Liver (tissue), 9 donors: ENCODE data around the gene RFX7. TPM values are rescaled to one million over a fixed set of nuclear protein-coding genes. Genes with fewer than 3 reads are reported as not detected.

Source experiments
- DNase-seq: peaks from one replicate; pipeline ENCODE4 v3.0.0-alpha.2; 2017; ENCODE audit warnings: low spot score
- H3K27ac ChIP-seq, 2 donors: one replicate each; pipeline ENCODE4 v1.7.0; 2013; ENCODE audit warnings: inconsistent platforms in 2 of 2, low read length in 2 of 2, control low read depth in 1 of 2, low read depth in 1 of 2, mild to moderate bottlenecking in 1 of 2
- H3K27me3 ChIP-seq, 4 donors: one replicate each; pipeline versions ENCODE4 v1.6.1 to v1.7.0; 2013; ENCODE audit warnings: low read length in 3 of 4, inconsistent platforms in 1 of 4, mild to moderate bottlenecking in 1 of 4, moderate library complexity in 1 of 4; ENCODE audit not compliant: control insufficient read depth in 4 of 4, insufficient read depth in 4 of 4
- H3K36me3 ChIP-seq, 4 donors: one replicate each; pipeline versions ENCODE4 v1.6.1 to v1.7.0; 2013; ENCODE audit warnings: low read length in 3 of 4, mild to moderate bottlenecking in 3 of 4, low read depth in 1 of 4, moderate library complexity in 1 of 4; ENCODE audit not compliant: control insufficient read depth in 4 of 4, insufficient read depth in 3 of 4
- H3K4me1 ChIP-seq, 4 donors: one replicate each; pipeline versions ENCODE4 v1.6.1 to v1.7.0; 2013; ENCODE audit warnings: low read length in 3 of 4, mild to moderate bottlenecking in 3 of 4, moderate library complexity in 1 of 4; ENCODE audit not compliant: control insufficient read depth in 4 of 4, insufficient read depth in 4 of 4
- H3K4me3 ChIP-seq, 3 donors: one replicate each; pipeline versions ENCODE4 v1.6.1 to v1.7.0; 2013; ENCODE audit warnings: low read length in 3 of 3, control low read depth in 1 of 3, low read depth in 1 of 3, mild to moderate bottlenecking in 1 of 3
- H3K9ac ChIP-seq, 2 donors: one replicate each; pipeline ENCODE4 v1.7.0; 2013; ENCODE audit warnings: low read length in 2 of 2, mild to moderate bottlenecking in 2 of 2, moderate library complexity in 2 of 2, control low read depth in 1 of 2, low read depth in 1 of 2
- H3K9me3 ChIP-seq, 4 donors: one replicate each; pipeline versions ENCODE4 v1.6.1 to v1.7.0; 2013; ENCODE audit warnings: low read length in 3 of 4; ENCODE audit not compliant: control insufficient read depth in 4 of 4
- ATF3 ChIP-seq: IDR thresholded peaks from 2 replicates; pipeline ENCODE4 v1.6.1; 2016; ENCODE audit warnings: antibody characterized with exemption
- CTCF ChIP-seq: fragments of 150-350 bp; IDR thresholded peaks from 2 replicates; pipeline ENCODE4 v1.5.1; 2017; ENCODE audit warnings: improper control_type of control experiment, low read depth, low read length; ENCODE audit not compliant: missing input control
- EGR1 ChIP-seq, 2 donors: IDR thresholded peaks; 2 replicates each; pipeline ENCODE4 v1.6.1; 2016 to 2018; ENCODE audit warnings: antibody characterized with exemption in 2 of 2, low read depth in 2 of 2
- FOXA1 ChIP-seq: IDR thresholded peaks from 2 replicates; pipeline ENCODE4 v1.6.1; 2016; ENCODE audit warnings: antibody characterized with exemption
- HNF4G ChIP-seq: IDR thresholded peaks from 2 replicates; pipeline ENCODE4 v1.6.1; 2016; ENCODE audit warnings: antibody characterized with exemption
- JUND ChIP-seq, 2 donors: IDR thresholded peaks; 2 replicates each; pipeline ENCODE4 v1.6.1; 2016; ENCODE audit warnings: antibody characterized with exemption in 2 of 2
- MAX ChIP-seq: IDR thresholded peaks from 2 replicates; pipeline ENCODE4 v1.6.1; 2016; ENCODE audit warnings: antibody characterized with exemption
- RXRA ChIP-seq, 2 donors: IDR thresholded peaks; 2 replicates each; pipeline ENCODE4 v1.6.1; 2017 to 2018; ENCODE audit warnings: antibody characterized with exemption in 2 of 2, mild to moderate bottlenecking in 1 of 2
- YY1 ChIP-seq: IDR thresholded peaks from 2 replicates; pipeline ENCODE4 v1.6.1; 2016; ENCODE audit warnings: antibody characterized with exemption, mild to moderate bottlenecking
- ZBTB33 ChIP-seq: IDR thresholded peaks from 2 replicates; pipeline ENCODE4 v1.6.1; 2016; ENCODE audit warnings: antibody characterized with exemption
- WGBS: extraction: QIAGEN DNeasy Blood & Tissue Kit; methylation state at CpG from one replicate; pipeline ENCODE4 v1.1.7; 2013; 5-methylcytosine and 5-hydroxymethylcytosine counted together
- polyA plus RNA-seq, 2 donors: library from polyadenylated mRNA; stranded (reverse) in 1 of 2; unstranded in 1 of 2; fragments of 200-250 nt in 1 of 2; fragments of >200 nt in 1 of 2; fragmentation: Nextera tagmentation in 1 of 2; extraction: Ambion mirVana in 1 of 2; gene quantifications; one replicate each; pipeline versions ENCODE4 v1.2.1 to v1.2.3, GENCODE V29; 2013 to 2015
- total RNA-seq, 2 donors: library from RNA; depleted of rRNA; stranded (reverse); fragments of >200 nt; gene quantifications; one replicate each; pipeline ENCODE4 v1.2.3, GENCODE V29; 2014
- donor health status: healthy.
- donor health status: healthy.
- donor health status: healthy.
- donor health status: healthy.
- donor health status: healthy.

Gene RFX7
- total and polyA plus RNA-seq, 4 donors, result 1.3 to 4.2 (median 1.9) TPM

GRCh38 chr15:56168394-56168793, 75.3 kb downstream of the RFX7 start (continued):
- no peak for TF ChIP-seq ZBTB33

- Histone ChIP-seq H3K4me3 (no peak overlapping the region), H3K36me3 (no peaks in the 10 kb centered on the region), H3K27me3 (no peaks in the 10 kb centered on the region), H3K9ac (no peak overlapping the region), H3K9me3 (no peaks in the 10 kb centered on the region), H3K27ac (no peak overlapping the region), H3K4me1 (no peaks in the 10 kb centered on the region)
- 99% methylated on average over 2 of the region's 2 CpGs for WGBS
- DNase-seq, result no peak
- TF ChIP-seq YY1 (no peak), ATF3 (no peak), ZBTB33 (no peak), JUND (IDR thresholded peaks at IDR 0.05) (no peak)
Measured at GRCh38 chr15:56165234-56165633, 78.4 kb downstream of the RFX7 start.

GRCh38 chr15:56160966-56161365, 82.7 kb downstream of the RFX7 start:
- DNase-seq, result no peak
- Histone ChIP-seq H3K4me1 (no peaks in the 10 kb centered on the region), H3K36me3 (peaks cover 0 to 2% (median 0%) of the 10 kb centered on the region in 4 donors), H3K27ac (no peak overlapping the region), H3K9me3 (no peaks in the 10 kb centered on the region), H3K27me3 (no peaks in the 10 kb centered on the region), H3K9ac (no peak overlapping the region), H3K4me3 (no peak overlapping the region)
- WGBS, result 84% methylated on average over 1 of the region's 1 CpG
- TF ChIP-seq ZBTB33, result no peak
- no peak for TF ChIP-seq RXRA (IDR thresholded peaks at IDR 0.05)
- TF ChIP-seq EGR1 (IDR thresholded peaks at IDR 0.05; ENCODE audit: low read depth in 2 of 2), result no peak
- TF ChIP-seq FOXA1, result no peak
- TF ChIP-seq ATF3, result no peak
- TF ChIP-seq MAX, result no peak
- no peak for TF ChIP-seq YY1
- no peak for TF ChIP-seq CTCF
- no peak for TF ChIP-seq HNF4G
